ENCODE results near the gene ABCA6.
"Not testable (repeated sequence)": the region's sequence is repeated elsewhere in the genome, so short reads cannot be mapped to it uniquely, and the experiment has no call there.

Gene ABCA6

GRCh38 chr17:69168642-69169041 is 26.9 kb upstream of the ABCA6 start:
- not testable (repeated sequence) for H3K4me1 ChIP-seq (ENCODE audit: control insufficient read depth in 1 of 2, insufficient read depth in 2 of 2, low read length in 2 of 2); H3K27me3 ChIP-seq (ENCODE audit: control insufficient read depth in 1 of 2, insufficient read depth in 2 of 2, low read length in 2 of 2); H3K27ac ChIP-seq (ENCODE audit: low read depth, low read length); H3K9me3 ChIP-seq (ENCODE audit: control insufficient read depth in 1 of 2, low read length in 2 of 2); H3K9ac ChIP-seq (ENCODE audit: low read depth in 1 of 2, low read length in 2 of 2); H3K36me3 ChIP-seq (ENCODE audit: control insufficient read depth in 1 of 2, insufficient read depth in 2 of 2, low read length in 2 of 2); H3K4me3 ChIP-seq (ENCODE audit: low read depth in 1 of 2, low read length in 2 of 2)

GRCh38 chr17:69166957-69167356 is 25.3 kb upstream of the ABCA6 start:
- Histone ChIP-seq H3K27me3 (ENCODE audit: control insufficient read depth in 1 of 2, insufficient read depth in 2 of 2, low read length in 2 of 2) (no peaks in the 10 kb centered on the region), H3K9ac (ENCODE audit: low read depth in 1 of 2, low read length in 2 of 2) (no peak overlapping the region), H3K36me3 (ENCODE audit: control insufficient read depth in 1 of 2, insufficient read depth in 2 of 2, low read length in 2 of 2) (no peaks in the 10 kb centered on the region), H3K27ac (ENCODE audit: low read depth, low read length) (no peak overlapping the region), H3K4me1 (ENCODE audit: control insufficient read depth in 1 of 2, insufficient read depth in 2 of 2, low read length in 2 of 2) (no peaks in the 10 kb centered on the region), H3K9me3 (ENCODE audit: control insufficient read depth in 1 of 2, low read length in 2 of 2) (no peaks in the 10 kb centered on the region), H3K4me3 (ENCODE audit: low read depth in 1 of 2, low read length in 2 of 2) (no peak overlapping the region)

GRCh38 chr17:69164206-69164605 is 22.5 kb upstream of the ABCA6 start:
- Histone ChIP-seq H3K9me3 (ENCODE audit: control insufficient read depth in 1 of 2, low read length in 2 of 2) (no peaks in the 10 kb centered on the region), H3K4me3 (ENCODE audit: low read depth in 1 of 2, low read length in 2 of 2) (no peak overlapping the region), H3K27ac (ENCODE audit: low read depth, low read length) (no peak overlapping the region), H3K4me1 (ENCODE audit: control insufficient read depth in 1 of 2, insufficient read depth in 2 of 2, low read length in 2 of 2) (no peaks in the 10 kb centered on the region), H3K9ac (ENCODE audit: low read depth in 1 of 2, low read length in 2 of 2) (no peak overlapping the region), H3K27me3 (ENCODE audit: control insufficient read depth in 1 of 2, insufficient read depth in 2 of 2, low read length in 2 of 2) (no peaks in the 10 kb centered on the region), H3K36me3 (ENCODE audit: control insufficient read depth in 1 of 2, insufficient read depth in 2 of 2, low read length in 2 of 2) (no peaks in the 10 kb centered on the region)

- no peaks in the 10 kb centered on the region for H3K9me3 ChIP-seq (ENCODE audit: control insufficient read depth in 1 of 2, low read length in 2 of 2)
- no peak overlapping the region for H3K27ac ChIP-seq (ENCODE audit: low read depth, low read length)
- no peak overlapping the region for H3K9ac ChIP-seq (ENCODE audit: low read depth in 1 of 2, low read length in 2 of 2)
- H3K36me3 ChIP-seq (ENCODE audit: control insufficient read depth in 1 of 2, insufficient read depth in 2 of 2, low read length in 2 of 2), result no peaks in the 10 kb centered on the region
- H3K4me1 ChIP-seq (ENCODE audit: control insufficient read depth in 1 of 2, insufficient read depth in 2 of 2, low read length in 2 of 2), result no peaks in the 10 kb centered on the region
- H3K4me3 ChIP-seq (ENCODE audit: low read depth in 1 of 2, low read length in 2 of 2), result no peak overlapping the region
- no peaks in the 10 kb centered on the region for H3K27me3 ChIP-seq (ENCODE audit: control insufficient read depth in 1 of 2, insufficient read depth in 2 of 2, low read length in 2 of 2)
Observed at GRCh38 chr17:69159418-69159817, 17.7 kb upstream of the ABCA6 start.

GRCh38 chr17:69154267-69154666 is 12.6 kb upstream of the ABCA6 start:
- H3K4me1 ChIP-seq (ENCODE audit: control insufficient read depth in 1 of 2, insufficient read depth in 2 of 2, low read length in 2 of 2), result no peaks in the 10 kb centered on the region
- H3K4me3 ChIP-seq (ENCODE audit: low read depth in 1 of 2, low read length in 2 of 2), result no peak overlapping the region
- no peaks in the 10 kb centered on the region for H3K36me3 ChIP-seq (ENCODE audit: control insufficient read depth in 1 of 2, insufficient read depth in 2 of 2, low read length in 2 of 2)
- no peak overlapping the region for H3K9ac ChIP-seq (ENCODE audit: low read depth in 1 of 2, low read length in 2 of 2)
- H3K9me3 ChIP-seq (ENCODE audit: control insufficient read depth in 1 of 2, low read length in 2 of 2), result no peaks in the 10 kb centered on the region
- no peak overlapping the region for H3K27ac ChIP-seq (ENCODE audit: low read depth, low read length)
- no peaks in the 10 kb centered on the region for H3K27me3 ChIP-seq (ENCODE audit: control insufficient read depth in 1 of 2, insufficient read depth in 2 of 2, low read length in 2 of 2)

GRCh38 chr17:69150333-69150732 is 8.6 kb upstream of the ABCA6 start:
- Histone ChIP-seq H3K27ac (ENCODE audit: low read depth, low read length) (no peak overlapping the region), H3K4me3 (ENCODE audit: low read depth in 1 of 2, low read length in 2 of 2) (no peak overlapping the region), H3K9ac (ENCODE audit: low read depth in 1 of 2, low read length in 2 of 2) (no peak overlapping the region), H3K9me3 (ENCODE audit: control insufficient read depth in 1 of 2, low read length in 2 of 2) (no peaks in the 10 kb centered on the region), H3K4me1 (ENCODE audit: control insufficient read depth in 1 of 2, insufficient read depth in 2 of 2, low read length in 2 of 2) (no peaks in the 10 kb centered on the region), H3K36me3 (ENCODE audit: control insufficient read depth in 1 of 2, insufficient read depth in 2 of 2, low read length in 2 of 2) (no peaks in the 10 kb centered on the region), H3K27me3 (ENCODE audit: control insufficient read depth in 1 of 2, insufficient read depth in 2 of 2, low read length in 2 of 2) (no peaks in the 10 kb centered on the region)

GRCh38 chr17:69147460-69147859 is 5.8 kb upstream of the ABCA6 start:
- Histone ChIP-seq H3K9me3 (ENCODE audit: control insufficient read depth in 1 of 2, low read length in 2 of 2) (no peaks in the 10 kb centered on the region), H3K4me1 (ENCODE audit: control insufficient read depth in 1 of 2, insufficient read depth in 2 of 2, low read length in 2 of 2) (no peaks in the 10 kb centered on the region), H3K4me3 (ENCODE audit: low read depth in 1 of 2, low read length in 2 of 2) (no peak overlapping the region), H3K9ac (ENCODE audit: low read depth in 1 of 2, low read length in 2 of 2) (no peak overlapping the region), H3K27me3 (ENCODE audit: control insufficient read depth in 1 of 2, insufficient read depth in 2 of 2, low read length in 2 of 2) (no peaks in the 10 kb centered on the region), H3K36me3 (ENCODE audit: control insufficient read depth in 1 of 2, insufficient read depth in 2 of 2, low read length in 2 of 2) (no peaks in the 10 kb centered on the region), H3K27ac (ENCODE audit: low read depth, low read length) (no peak overlapping the region)

- Histone ChIP-seq H3K27me3 (ENCODE audit: control insufficient read depth in 1 of 2, insufficient read depth in 2 of 2, low read length in 2 of 2) (no peaks in the 10 kb centered on the region), H3K4me3 (ENCODE audit: low read depth in 1 of 2, low read length in 2 of 2) (no peak overlapping the region), H3K9me3 (ENCODE audit: control insufficient read depth in 1 of 2, low read length in 2 of 2) (no peaks in the 10 kb centered on the region), H3K9ac (ENCODE audit: low read depth in 1 of 2, low read length in 2 of 2) (no peak overlapping the region), H3K36me3 (ENCODE audit: control insufficient read depth in 1 of 2, insufficient read depth in 2 of 2, low read length in 2 of 2) (no peaks in the 10 kb centered on the region), H3K4me1 (ENCODE audit: control insufficient read depth in 1 of 2, insufficient read depth in 2 of 2, low read length in 2 of 2) (no peaks in the 10 kb centered on the region), H3K27ac (ENCODE audit: low read depth, low read length) (no peak overlapping the region)
Observed at GRCh38 chr17:69144331-69145255, 2.9 kb upstream of the ABCA6 start.

- H3K9ac ChIP-seq (ENCODE audit: low read depth in 1 of 2, low read length in 2 of 2), result no peak overlapping the region
- H3K27ac ChIP-seq (ENCODE audit: low read depth, low read length), result no peak overlapping the region
- H3K36me3 ChIP-seq (ENCODE audit: control insufficient read depth in 1 of 2, insufficient read depth in 2 of 2, low read length in 2 of 2), result no peaks in the 10 kb centered on the region
- no peak overlapping the region for H3K4me3 ChIP-seq (ENCODE audit: low read depth in 1 of 2, low read length in 2 of 2)
- H3K27me3 ChIP-seq (ENCODE audit: control insufficient read depth in 1 of 2, insufficient read depth in 2 of 2, low read length in 2 of 2), result no peaks in the 10 kb centered on the region
- no peaks in the 10 kb centered on the region for H3K9me3 ChIP-seq (ENCODE audit: control insufficient read depth in 1 of 2, low read length in 2 of 2)
- H3K4me1 ChIP-seq (ENCODE audit: control insufficient read depth in 1 of 2, insufficient read depth in 2 of 2, low read length in 2 of 2), result no peaks in the 10 kb centered on the region
Observed at GRCh38 chr17:69143683-69144231, 2.1 kb upstream of the ABCA6 start.

GRCh38 chr17:69143151-69143550 is 1.5 kb upstream of the ABCA6 start:
- no peaks in the 10 kb centered on the region for H3K4me1 ChIP-seq (ENCODE audit: control insufficient read depth in 1 of 2, insufficient read depth in 2 of 2, low read length in 2 of 2)
- H3K27ac ChIP-seq (ENCODE audit: low read depth, low read length), result no peak overlapping the region
- H3K36me3 ChIP-seq (ENCODE audit: control insufficient read depth in 1 of 2, insufficient read depth in 2 of 2, low read length in 2 of 2), result no peaks in the 10 kb centered on the region
- H3K9me3 ChIP-seq (ENCODE audit: control insufficient read depth in 1 of 2, low read length in 2 of 2), result no peaks in the 10 kb centered on the region
- no peak overlapping the region for H3K9ac ChIP-seq (ENCODE audit: low read depth in 1 of 2, low read length in 2 of 2)
- no peak overlapping the region for H3K4me3 ChIP-seq (ENCODE audit: low read depth in 1 of 2, low read length in 2 of 2)
- no peaks in the 10 kb centered on the region for H3K27me3 ChIP-seq (ENCODE audit: control insufficient read depth in 1 of 2, insufficient read depth in 2 of 2, low read length in 2 of 2)

Measured in duodenal mucosa (tissue), 2 donors.